RKO (cell line): ENCODE measurements around the gene PDZRN4.
"Not testable (repeated sequence)": the region's sequence is repeated elsewhere in the genome, so short reads cannot be mapped to it uniquely, and the experiment has no call there.

ENCODE experiments used
- DNase-seq: peaks from one replicate; pipeline ENCODE4 v3.0.0-alpha.2; 2016; ENCODE audit warnings: low spot score

Gene PDZRN4

DNA sequence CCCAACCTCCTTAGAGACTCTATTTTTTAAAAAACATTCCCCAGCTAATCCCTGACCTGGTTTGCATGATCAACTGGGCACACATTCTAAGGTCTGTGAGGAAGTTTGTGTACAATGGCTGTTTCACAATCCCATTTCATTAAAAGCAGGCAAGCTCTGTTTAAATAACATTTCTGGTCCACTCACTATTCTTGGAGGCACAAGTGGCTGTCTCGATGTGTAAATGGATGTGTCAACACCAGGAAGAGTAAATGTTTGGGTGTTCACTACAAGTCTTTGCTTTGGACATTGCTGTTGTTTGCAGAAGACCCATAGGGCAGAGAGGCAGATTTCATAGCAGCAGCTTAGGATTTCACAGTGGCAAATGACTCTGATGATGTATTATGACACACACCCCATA is 98.3 kb downstream of the PDZRN4 start:
- DNase-seq: no peak

DNA sequence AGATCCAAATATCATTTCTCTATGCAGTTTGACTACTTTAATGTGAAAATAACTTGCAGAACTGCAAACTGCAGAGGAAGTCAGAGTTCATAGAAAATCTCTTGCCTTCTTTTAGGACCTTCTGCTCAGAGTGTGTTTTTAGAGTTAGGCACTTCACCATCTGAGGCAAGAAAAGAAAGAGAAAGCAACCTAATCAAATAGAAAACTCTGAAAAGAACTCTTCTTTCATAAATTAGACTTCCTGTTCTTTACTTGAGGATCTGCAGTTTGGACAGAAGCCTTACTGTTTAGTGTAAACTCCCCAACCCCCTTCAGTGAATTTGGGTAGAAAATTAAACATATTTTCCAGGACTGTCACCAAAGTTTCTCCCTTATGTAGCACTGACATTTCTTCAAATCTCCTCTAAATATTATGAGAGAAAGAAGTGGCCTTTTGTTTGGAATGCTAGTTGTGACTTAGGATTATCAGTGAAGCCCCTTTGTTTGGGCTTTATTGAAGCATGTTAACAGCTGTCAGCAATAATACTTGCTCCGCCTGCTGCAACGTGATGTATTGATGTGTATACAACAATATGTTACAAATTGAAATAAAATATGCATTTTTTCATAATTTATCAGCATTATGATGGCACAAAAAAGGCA is 99.5 kb downstream of the PDZRN4 start:
- DNase-seq: no peak

GRCh38 chr12:41288142-41288811 is 100.2 kb downstream of the PDZRN4 start:
- no peak for DNase-seq

DNA sequence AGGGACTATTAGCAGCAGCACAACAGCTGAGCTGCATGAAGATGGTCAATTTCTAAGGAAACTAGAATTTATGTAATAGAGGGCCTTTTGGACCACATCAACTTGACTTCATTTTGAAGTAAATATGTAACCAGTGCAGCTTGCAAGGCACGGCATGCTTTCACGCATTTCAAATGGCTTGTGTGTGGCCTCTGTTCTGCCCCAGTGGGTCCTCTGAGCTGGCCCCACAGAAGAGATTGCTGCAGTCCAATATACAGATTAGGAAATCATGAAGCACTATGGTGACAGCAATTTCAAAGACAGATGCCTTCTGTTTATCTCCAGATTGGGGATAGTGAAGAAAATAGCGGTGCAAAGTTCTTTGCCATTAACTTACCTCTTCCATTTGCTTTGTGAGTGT is 101.4 kb downstream of the PDZRN4 start:
- no peak for DNase-seq

DNA sequence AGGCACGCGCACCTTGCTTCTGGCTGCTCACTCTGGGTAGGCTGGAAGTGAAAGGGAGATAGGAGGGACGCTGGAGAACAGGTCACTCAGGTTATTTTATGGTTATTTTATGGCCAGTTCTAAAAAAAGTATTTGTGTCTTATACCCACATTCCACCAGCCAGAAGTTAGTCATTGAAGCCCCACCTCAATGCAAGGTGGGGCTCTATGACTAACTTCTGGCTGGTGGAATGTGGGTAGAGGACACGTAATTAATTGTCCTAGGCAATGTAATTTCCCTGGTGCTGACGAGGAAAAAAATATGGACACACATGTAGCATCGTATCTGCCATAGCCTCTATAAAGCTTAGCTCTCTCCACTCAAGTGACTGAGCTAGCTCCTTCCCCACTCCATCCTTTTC is 104.9 kb downstream of the PDZRN4 start:
- DNase-seq: no peak

- no peak for DNase-seq
Observed at GRCh38 chr12:41293461-41293860, 105.3 kb downstream of the PDZRN4 start.

DNA sequence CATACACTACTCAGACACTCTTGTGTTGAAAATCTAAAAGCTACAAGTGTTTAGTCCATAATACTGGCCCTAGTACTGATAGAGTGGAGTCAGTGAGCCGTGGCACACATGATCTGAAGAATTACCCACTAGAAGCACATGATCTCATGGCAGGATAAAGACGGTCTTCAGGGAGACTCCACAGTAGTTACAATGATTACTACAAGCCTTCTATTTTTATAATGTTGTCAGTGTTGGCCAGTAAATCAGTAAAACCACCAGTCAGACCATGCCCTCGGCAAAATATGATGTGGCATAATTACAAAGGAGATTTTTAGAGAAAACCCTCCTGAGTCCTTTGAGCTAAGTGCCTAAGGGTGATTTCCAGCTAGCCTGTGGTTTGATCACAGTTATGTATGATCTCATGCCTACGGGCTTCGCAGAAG is 114.9 kb downstream of the PDZRN4 start:
- DNase-seq: no peak

- DNase-seq: no peak
Observed at GRCh38 chr12:41304526-41304925, 116.4 kb downstream of the PDZRN4 start.

DNA sequence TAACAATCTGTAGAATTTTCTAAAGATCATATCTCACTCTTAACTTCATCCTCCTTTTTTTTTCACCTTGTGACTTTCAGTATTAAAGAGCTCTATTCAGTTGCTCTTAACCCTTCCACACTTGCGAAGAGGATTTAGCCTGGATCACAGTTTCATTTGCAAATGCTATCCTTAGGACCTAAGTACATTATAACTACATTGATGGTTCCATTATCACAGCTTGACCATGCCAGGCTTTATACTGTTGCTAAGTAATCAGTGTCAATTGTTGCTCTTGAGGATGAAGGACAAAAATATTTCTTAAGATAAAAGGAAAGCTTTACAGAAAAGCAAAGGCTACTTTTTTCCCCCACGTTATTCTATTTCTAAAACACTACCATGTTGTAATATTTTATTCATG is 122.2 kb downstream of the PDZRN4 start:
- DNase-seq: no peak

- no peak for DNase-seq
Observed at GRCh38 chr12:41311883-41312282, 123.8 kb downstream of the PDZRN4 start.

DNA sequence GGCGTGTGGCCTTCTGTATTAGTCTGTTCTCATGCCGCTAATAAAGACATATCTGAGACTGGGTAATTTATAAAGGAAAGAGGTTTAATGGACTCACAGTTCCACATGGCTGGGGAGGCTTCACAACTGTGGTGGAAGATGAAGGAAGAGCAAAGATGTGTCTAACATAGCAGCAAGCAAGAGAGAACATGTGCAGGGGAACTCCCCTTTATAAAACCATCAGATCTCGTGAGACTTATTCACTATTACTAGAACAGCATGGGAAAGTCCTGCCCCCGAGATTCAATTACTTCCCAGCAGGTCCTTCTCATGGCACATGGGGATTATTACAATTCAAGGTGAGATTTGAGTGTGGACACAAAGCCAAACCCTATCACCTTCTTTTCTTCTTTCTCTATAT is 124.3 kb downstream of the PDZRN4 start:
- DNase-seq: not testable (repeated sequence)

DNA sequence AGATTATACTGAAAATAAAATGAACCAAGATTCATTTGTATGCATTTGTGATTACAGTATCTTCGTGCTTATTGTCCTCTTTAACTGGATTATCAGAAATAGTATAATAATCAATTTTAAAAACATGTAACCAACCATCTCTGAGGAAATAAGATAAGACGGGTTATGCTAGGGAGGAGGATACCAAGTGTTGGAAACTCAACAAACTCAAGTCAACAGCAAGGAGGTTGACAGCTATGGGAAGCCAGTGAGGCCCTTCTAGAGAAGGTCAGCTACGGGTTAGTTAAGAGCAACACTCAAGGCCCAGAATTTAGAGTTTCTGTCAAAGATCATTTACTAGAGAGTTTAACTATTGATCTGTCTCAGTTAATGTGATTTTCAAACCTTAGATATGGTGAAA is 137.2 kb downstream of the PDZRN4 start:
- no peak for DNase-seq

GRCh38 chr12:41327096-41327895 is 139.2 kb downstream of the PDZRN4 start:
- no peak for DNase-seq

DNA sequence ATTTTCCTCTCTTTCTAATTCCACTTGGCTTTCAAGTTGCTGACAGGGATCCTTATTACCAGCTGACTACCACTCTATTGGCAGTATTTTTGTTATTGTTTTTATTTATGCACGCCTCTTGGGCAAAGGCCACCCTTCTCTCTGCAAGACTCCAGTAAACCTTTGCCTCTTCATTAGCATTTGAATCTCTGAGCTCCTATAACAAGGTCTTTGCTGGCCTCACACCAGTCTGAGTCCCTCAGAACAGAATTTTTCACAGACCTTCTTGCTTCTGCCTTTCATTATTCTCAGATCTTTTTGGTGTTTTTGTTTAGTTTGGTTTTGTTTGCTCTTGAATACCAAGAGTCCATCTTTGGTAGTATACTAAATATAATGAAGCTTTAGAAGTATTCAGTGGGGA is 145.9 kb downstream of the PDZRN4 start:
- no peak for DNase-seq

DNA sequence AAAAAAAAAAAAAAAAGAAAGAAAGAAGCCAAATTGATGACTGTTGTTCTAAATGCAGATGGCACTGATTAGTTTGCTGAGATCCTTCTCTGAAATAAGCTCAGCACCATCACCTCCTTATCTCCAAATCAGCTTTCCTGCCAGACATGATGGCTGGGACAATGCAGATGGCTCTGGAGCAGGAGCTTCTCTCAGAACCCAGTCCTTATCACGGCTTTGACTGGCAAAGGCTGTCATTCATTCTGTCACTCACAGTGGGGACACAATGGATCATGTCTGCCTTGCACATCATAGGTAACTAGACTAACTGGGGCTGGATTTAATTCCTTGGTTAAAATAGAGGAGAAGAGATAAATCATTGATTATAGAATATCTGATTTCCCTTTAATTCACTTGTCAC is 146.3 kb downstream of the PDZRN4 start:
- DNase-seq: no peak

GRCh38 chr12:41336041-41336549 is 148.0 kb downstream of the PDZRN4 start:
- no peak for DNase-seq

GRCh38 chr12:41339784-41340183 is 151.7 kb downstream of the PDZRN4 start:
- no peak for DNase-seq

DNA sequence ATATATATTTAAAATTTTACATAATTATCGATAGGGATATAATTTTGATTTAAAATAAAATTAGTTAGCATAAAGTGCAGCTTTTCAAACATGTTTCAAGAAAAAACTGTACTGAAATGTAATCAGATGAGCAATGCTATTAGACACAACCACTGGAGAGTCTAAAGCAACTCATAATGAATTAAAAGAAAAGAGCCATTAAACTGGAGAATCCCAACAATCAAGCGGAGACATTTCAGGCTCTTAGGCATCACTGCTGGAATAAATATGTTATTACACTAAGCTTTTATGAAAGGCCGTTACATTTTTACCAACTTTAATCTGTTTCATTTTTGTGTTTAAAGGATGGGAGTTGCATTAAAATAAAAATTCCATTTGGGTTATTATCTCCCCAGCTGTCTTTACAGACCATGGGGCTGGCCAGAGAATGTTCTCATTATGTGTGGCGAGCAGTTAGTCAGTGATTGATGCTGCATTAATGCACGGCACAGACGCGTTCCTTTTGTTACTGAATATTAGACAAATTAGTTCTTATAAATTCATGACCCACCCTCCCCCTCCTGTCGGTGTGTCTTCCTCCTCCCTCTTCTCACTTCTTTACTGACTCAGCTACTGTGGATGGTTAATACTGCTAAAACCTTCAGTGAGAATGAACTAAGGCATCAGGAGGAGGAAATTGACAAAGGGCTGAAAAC is 156.8 kb downstream of the PDZRN4 start:
- no peak for DNase-seq

- no peak for DNase-seq
Observed at GRCh38 chr12:41348198-41348597, 160.1 kb downstream of the PDZRN4 start.

DNA sequence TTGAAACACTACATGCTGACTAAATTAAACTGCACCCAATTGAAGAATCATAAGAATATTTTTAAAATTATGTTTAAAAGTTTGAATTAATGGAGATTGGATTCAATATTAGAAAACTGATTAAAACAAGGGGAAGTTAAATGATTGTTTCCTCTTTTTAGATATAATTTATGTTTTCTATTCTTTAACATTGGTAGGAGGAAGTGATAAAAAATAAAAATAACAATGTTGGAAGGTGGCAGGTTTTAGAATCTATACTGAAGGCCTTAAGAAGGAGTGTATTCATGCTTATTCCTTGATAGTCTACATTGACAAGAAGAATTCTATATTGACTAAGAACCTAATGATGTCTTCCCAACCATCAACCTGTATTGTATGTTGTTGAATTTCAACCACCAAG is 168.1 kb downstream of the PDZRN4 start:
- no peak for DNase-seq

- DNase-seq: no peak
Observed at GRCh38 chr12:41361738-41362137, 173.6 kb downstream of the PDZRN4 start.

DNA sequence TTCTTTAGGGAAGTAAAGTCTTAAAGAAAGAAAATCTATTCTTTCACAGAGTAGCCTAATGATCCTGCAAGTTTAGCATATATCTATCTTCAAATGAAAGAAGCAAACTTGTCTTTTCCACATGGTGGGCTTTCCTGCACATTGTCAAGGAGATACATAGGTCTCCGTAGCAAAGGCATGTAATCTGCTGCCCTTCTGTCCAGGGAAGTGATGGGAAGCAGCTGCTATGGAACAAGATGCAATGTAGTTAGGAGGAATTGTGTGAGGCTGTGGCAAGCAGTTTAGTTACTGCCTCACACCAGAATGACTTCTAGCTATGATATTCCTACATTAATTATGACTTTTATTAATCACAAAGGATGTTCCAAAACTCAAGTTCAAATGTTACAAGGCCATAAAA is 174.4 kb downstream of the PDZRN4 start:
- no peak for DNase-seq
